CD4-positive, alpha-beta T cell treated with Interferon gamma for 1 hour (primary cell): ENCODE measurements around the gene FKTN.
"Not testable (repeated sequence)": the region's sequence is repeated elsewhere in the genome, so short reads cannot be mapped to it uniquely, and the experiment has no call there.

Source experiments
- DNase-seq: peaks from one replicate; pipeline ENCODE4 v3.0.0-alpha.2; 2020

The FKTN gene

DNA sequence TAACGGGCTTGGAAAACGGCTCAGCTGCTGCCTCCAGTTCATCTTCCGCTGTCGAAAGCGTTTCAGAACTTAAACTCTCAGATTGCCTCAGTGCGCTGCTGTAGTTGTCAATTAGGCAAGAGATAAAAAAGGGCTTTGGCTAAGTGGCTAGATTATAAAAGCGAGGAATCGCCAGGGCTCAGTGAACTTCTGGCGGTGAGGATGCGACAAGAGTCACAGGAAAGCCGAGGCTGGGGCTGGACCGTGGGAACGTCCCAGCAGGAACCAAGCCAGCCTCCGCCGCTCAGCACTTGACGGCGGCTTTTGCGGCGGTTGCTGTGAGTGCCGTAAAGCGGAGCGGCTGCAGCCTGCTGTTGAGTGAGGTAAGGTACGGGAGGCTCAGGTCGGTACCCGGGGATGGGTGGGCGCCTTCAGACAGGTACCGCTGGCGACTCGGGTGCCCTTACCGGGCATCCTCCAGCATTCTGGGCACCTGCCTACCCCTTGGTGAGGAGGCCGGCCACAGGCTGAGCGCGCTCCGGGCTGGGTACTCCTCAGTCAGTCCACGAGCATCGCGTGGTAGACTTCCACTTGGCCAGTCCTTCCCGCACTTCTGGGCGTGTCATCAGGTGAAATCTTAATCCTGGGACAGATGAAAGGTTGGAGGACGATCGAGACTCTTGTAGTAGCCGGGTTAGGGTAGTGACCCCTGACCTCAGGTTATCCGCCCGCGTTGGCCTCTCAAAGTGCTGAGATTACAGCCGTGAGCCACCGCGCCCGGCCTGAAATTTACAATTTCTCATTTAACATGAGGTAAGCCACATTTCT, at the start of gene FKTN:
Gene FKTN, plus strand, starts transcription at position 328 of the 807 bp plus-strand sequence. CDS start 16,902 bp downstream, outside the sequence.
- DNase-seq, result peak; percentile 82

DNA sequence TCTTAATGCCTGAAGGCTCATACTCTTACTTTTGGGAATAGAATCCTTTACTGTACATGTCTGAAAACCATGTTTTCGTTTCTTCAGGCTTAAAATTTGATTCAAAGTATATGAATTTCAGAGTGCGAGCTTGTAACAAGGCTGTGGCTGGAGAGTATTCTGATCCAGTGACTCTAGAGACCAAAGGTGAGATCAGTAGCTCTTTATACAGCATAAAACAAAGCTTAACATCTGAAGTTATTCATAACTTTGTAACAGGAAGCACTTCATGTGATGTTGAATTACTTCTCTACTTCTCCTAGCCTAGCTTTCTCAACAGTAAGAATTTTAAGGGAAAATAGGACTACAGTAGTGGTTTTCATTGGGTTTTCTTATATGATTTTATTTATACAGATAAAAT, 49.4 kb upstream of the FKTN start:
- no peak for DNase-seq

DNA sequence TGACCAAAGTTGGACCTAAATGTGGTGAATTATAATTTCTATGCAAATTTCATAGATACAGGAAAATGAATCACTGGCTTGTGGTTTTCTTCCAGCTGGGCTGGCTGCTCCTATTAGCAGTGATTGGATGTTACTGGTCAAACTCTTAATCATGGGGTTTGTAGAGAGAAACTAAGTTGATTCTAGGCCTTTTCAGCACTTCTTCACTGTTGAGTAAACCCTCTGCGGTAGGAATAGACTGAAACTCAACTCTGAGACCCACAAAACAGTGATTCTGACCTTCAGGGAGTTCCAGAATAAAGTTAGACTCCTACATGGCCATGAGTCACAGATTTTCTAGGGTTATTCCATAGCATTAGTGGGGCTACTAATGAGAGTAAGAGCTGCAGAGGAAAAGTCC, 47.9 kb upstream of the FKTN start:
- no peak for DNase-seq

DNA sequence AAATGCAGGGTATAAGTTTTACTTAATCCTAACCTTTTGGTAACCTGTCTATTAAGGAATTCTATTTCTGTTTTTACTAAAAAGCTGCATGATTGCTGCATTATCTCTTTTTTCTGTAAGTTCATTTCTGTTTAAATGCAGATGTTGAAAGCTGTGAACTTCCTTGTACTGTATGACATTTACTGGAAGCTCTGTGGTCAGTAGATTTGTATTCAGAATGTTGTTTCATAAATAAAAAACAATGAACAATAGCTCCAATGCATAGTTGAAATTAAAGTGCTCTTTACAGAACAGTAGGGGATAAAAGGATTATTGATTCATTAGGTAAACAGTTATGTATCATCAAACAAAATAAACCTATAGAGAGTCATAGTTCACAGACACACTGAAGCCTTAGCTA, 46.5 kb upstream of the FKTN start:
- no peak for DNase-seq

DNA sequence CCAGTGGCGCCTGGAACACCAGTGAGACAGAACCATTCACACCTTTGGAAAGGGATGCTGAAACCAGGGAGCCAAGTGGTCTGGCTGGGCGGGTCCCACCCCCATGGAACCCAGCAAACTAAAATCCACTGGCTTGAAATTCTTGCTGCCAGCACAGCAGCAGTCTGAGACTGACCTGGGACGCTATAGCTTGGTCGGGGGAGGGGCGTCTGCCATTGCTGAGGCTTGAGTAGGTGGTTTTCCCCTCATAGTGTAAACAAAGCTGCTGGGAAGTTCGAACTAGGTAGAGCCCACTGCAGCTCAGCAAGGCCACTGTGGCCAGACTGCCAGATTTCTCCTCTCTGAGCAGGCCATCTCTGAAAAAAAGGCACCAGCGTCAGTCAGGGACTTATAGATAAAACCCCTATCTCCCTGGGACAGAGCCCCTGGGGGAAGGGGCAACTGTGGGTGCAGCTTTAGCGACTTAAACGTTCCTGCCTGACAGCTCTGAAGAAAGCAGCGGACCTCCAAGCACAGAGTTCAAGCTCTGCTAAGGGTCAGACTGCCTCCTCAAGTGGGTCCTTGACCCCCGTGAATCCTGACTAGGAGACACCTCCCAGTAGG, 42.0 kb upstream of the FKTN start:
- no peak for DNase-seq

DNA sequence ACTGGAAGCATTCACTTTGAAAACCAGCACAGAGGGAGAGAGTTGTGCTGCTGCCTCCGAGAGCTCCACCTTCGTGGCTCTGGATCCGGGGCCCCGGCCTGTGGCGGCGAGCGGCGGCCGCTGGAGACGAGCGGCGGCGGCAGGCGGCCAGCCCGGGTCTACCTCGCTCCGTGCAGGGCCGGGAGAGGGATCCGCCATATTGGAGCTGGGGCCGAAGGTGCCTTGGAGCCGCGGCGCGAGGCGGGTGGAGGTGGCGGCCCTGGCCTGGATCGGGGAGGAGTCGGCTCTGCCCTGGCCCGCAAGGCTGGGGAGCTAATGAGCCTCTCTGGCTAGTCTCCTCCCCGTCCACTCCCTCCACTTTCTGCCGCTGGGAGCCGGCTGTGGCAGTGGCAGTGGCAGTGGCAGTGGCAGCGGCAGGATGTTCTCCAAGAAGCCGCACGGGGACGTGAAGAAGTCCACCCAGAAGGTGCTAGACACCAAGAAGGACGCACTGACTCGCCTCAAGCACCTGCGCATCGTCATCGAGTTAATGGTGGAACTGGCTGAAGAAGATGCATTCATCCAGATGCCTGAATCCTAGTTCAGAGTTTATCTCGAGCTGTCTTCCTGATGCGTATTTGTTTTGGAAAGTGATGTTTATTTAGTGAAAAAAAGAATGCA, 38.1 kb upstream of the FKTN start:
- DNase-seq, result peak; percentile 40

DNA sequence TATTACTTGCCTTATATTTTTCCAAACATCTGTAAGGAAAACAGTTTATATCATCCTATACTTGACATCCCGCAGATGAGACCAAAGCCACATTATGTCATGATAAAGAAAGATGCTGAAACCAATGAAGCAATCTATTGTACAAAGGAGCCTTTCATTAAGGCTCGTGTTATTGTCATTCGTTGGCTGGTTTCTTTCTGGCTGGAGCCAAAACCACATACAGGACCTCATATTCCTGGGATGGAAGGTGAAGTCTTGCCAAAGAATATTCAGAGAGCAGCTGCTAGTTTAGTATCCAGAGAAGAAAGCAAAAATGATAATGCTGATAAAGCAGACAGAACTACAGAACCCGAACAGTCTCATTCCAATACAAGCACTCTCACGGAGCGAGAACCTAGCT, 36.9 kb upstream of the FKTN start:
- not testable (repeated sequence) for DNase-seq

DNA sequence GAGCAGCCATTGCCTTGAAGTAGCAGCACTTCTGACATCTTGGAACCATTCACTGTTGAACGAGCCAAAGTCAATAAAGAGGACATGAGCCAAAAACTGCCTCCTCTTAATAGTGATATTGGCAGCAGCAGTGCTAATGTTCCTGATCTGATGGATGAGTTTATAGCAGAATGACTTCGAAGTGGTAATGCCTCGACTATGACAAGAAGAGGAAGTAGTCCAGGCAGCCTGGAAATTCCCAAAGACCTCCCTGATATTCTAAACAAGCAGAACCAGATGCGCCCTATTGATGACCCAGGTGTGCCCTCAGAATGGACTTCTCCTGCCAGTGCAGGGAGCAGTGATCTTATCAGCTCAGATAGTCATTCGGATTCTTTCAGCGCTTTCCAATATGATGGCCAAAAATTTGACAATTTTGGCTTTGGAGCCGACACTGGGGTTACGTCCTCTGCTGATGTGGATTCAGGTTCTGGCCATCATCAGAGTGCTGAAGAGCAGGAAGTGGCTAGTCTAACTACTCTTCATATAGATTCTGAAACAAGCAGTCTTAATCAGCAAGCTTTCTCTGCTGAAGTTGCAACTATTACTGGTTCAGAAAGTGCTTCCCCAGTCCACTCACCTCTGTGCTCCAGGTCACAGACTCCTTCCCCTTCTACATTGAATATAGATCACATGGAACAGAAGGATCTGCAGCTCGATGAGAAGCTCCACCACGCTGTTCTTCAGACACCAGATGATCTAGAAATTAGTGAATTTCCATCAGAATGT, 35.1 kb upstream of the FKTN start:
- DNase-seq, result not testable (repeated sequence)

DNA sequence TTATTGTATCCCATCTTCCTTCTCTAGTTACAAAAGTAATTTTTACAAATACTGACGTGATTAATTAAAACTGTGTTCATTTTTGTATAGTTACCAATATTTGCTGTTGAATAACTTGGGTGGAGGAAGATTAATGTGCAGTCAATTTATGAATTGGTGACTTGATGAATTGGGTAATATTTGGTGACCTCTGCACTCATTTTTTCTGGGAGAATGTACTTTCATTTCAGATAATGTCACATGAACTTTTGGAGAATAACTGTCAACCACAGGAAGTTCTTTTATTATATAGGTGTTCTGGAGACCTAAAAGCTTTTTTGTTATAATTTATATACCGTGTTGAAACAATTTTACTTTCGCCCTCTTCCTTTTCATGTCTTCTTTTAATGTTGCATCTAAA, 26.4 kb upstream of the FKTN start:
- no peak for DNase-seq

DNA sequence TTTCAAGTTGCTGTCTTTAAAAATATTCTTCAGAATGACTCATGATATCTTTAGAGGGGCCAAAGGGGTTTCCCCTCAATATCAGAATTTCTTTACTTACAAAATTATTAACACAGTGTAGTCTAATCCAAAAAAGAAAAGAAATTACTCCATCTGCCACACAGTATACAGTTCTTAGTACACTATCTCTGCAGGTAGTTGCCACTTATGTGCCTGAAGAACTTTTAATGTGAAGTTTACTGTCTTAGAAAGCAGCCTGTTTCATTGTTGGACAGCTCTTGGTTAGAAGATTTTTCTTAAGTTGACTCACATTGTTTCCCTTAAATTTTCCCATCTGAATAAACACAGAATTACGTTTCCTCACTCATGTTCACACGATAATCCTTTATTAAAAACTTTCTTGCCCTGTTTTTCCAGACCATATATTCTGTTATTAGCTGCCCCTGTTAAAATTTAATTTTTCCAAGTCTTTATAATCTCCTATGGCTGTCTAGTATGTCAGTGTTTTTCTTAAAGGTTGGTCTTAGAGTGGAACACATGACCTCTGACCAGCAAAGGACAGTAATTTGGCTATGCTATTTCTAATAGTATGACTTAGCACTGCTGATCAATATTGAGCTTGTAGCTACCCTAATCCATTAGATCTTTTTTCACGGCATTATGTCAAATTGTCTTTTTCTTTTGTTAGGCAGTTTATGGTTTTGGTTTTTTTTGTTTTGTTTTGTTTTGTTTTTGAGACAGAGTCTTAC, 21.8 kb upstream of the FKTN start:
- no peak for DNase-seq

DNA sequence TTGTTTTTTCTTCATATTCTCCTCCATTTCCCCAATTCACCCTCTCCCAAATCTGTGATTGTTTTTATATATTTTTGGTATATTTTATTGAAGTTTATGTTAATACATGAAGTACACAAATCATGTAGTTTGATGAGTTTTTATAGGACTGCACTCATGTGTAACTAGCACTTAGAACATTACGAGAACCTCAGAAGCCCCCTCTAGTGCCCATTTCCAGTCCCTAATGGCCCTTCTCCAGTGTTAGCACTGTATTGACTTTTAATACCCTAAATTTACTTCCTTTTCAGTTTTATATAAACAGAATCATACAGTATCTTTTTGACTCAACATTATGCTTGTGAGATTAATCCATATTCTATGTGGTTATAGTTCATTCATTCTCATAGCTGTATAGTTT, 18.5 kb upstream of the FKTN start:
- DNase-seq, result no peak

DNA sequence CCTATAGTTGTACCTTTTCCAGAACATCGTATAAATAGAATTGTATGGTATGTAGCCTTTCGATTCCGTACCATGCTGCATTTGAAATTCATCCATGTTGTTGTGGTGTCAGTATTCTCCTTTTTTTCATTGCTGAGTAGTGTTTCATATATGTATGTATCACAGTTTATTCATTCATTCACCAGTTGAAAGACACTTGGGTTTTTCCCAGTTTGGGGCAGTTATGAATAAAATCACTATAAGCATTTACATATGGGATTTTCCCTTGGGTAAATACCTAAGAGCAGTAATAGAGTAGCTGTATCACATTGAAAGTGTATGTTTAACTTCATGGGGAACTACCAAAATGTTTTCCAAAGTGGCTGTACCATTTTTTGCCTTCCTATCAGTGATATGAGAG, 16.1 kb upstream of the FKTN start:
- DNase-seq, result no peak

DNA sequence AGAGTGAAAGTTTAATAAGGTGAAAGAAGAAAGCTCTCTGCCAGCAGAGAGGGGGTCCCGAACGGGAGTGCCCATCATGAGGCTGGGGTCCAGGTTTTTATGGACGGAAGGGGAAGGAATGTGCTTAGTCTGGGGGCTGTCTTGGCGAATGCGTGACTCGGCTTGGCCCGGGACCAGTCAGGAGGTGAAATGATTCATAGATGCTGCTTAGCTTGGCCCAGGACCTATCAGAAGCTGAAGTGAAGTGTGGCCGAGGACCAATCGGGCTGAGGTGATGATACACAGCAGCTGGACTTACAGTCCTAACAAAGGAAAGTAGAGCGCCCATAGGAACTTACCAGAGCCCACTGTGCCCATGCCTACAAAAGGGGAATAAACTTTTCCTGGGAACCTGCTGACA, 3.9 kb upstream of the FKTN start:
- DNase-seq, result no peak

DNA sequence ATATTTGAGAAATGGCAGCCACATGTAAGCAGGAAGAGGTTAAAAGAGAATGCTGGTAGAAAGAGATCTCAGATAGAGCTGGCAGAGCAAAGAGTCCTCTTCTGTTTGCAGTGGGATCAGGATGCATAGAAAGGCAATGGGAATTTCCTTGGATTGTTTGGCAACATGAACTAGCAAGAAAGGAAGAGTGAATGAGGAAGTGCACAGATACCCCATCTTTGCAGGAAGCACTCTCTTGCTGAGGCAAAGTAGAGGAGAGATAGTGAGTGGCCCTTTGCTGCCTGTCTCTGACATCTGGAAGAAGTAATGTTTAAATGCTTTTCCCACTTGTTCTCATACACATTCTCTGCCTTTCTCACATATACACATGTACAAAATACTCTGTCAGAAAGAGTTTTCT, 14.5 kb downstream of the FKTN start:
- no peak for DNase-seq

DNA sequence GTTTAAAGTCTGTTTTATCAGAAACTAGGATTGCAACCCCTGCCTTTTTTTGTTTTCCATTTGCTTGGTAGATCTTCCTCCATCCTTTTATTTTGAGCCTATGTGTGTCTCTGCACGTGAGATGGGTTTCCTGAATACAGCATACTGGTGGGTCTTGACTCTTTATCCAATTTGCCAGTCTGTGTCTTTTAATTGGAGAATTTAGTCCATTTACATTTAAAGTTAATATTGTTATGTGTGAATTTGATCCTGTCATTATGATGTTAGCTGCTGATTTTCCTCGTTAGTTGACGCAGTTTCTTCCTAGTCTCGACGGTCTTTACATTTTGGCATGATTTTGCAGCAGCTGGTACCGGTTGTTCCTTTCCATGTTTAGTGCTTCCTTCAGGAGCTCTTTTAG, 22.0 kb downstream of the FKTN start:
- not testable (repeated sequence) for DNase-seq

DNA sequence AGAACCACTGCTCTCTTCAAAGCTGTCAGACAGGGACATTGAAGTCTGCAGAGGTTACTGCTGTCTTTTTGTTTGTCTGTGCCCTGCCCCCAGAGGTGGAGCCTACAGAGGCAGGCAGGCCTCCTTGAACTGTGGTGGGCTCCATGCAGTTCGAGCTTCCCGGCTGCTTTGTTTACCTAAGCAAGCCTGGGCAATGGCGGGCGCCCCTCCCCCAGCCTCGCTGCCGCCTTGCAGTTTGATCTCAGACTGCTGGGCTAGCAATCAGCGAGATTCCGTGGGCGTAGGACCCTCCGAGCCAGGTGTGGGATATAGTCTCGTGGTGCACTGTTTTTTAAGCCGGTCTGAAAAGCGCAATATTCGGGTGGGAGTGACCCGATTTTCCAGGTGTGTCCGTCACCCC, 23.6 kb downstream of the FKTN start:
- not testable (repeated sequence) for DNase-seq

DNA sequence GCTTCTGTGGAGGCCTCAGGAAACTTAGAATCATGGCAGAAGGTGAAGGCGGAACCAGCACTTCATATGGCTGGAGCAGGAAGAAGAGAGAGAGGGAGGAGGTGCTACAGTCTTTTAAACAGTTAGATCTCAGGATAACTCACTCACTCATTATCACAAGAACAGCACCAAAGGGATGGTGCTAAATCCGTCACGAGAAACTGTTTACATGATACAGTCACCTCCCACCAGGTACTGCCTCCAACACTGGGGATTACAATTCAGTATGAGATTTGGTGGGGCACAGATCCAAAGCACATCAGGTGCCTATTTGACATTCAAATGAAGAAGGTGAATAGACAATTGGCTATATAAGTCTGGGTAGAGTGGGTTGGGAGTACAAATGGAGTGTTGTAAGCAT, 35.2 kb downstream of the FKTN start:
- no peak for DNase-seq

DNA sequence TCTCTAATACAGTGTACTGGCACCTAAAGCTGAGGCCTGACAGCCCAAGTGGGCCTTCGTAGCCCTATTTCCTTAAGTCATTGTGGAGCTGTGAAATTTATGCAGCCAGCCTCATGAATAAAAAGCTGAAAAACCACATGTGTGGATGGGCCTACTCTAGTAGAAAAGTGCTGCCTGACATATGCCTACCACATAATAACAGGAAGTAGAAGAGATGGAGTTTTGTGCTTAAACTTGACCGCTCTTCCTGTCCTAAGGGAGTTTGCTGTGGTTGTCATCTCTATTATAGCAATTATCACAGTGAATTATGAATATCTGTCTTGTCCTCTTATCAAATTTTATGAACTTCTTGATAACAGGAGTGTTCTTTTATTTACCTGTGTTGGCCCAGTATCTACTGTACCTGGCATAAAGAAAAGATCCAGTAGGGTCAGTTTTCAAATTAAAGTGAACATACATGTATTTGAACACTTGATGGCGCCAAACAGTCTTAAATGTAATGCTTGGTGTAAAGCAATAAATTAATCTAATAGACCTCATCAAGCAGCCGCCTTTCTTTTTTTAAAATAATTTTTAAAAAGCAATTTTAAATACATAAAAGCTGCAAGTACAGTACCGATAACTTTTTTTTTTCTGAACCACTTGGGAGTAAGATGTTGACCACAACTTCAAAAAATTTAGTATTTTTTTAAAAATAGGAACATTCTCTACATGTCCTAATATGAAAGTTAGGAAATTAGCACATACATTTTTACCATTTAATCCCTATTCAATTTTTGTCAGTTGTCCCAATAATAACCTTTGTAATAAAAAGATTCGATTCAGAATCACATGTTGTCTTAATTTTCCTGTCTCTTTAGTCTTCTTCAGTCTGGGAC, 51.0 kb downstream of the FKTN start:
- DNase-seq, result no peak

DNA sequence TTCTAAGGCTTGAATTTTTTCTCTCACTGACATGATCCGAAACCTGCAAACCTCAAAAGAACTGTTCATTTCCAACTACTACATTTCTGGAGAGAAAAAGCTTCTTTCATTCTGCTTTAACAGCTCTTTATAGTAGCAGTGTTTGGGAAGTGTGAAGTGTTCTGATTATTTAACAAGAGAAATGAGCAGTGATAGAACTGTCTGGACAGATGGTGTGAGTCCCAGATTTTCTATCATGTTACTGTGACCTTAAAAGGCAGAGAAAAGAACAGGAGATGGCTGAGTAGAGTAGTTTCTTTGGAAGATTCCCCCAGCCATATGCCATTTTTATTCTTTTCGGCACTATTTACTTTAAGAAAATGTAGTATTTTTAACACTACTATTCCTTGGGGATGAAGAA, 63.1 kb downstream of the FKTN start:
- DNase-seq, result no peak

DNA sequence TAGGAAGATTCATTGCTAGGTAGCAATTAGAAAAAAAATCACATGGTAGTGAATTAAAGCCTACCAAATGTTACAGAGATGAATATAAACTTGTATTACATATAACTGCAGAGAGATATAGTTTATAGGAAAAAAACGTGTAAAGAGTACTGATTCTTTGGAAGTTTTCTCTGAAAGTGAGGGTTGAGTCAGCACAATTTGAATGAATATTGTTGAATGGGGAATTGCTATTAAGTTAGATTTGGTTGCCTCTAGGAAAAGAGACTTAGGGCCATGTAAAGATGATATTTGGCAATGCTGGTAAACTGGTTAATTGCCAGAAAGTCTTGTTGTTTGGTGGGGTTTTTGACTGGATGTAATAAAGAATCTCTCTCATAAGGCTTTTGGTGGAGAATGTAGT, 67.2 kb downstream of the FKTN start:
- no peak for DNase-seq

DNA sequence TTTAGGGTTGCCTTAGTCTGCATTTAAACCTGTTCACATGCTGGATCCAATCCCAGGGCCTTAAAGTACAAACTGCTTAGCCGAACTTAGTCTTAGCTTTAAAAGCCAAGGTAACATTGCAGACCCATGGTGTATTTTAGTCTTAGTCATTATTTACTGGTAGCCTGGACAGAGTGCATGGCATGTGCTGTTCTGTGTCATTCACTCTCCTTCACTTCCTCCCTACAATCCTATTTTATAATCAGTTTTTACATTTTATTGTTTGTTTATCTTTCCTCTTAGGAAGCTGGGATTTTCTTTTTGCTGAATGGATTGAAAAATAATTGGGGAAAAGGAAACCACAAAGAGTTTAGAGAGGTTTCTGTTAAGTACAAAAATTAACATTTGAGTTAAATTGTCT, 74.9 kb downstream of the FKTN start:
- DNase-seq, result no peak

DNA sequence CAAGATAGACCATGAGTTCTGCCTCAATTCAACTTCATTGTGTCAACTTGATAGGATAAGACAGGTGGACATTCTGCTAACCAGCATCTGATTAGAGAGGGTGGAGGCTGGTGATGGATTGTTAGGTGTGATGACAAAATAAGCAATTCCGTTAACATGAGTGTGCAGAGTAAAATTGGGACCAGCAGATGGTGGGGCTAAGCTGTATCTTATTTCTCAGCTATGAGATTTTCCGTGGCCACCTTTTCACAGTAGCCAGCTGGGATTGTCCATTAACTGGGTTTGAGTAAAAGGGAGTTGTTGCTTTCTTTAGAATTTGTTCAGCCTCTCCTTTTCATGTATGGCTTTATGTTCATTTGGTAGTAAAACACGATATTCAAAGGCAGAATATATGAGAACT, 75.5 kb downstream of the FKTN start:
- DNase-seq, result no peak
